Kasumi-1 (cell line): ENCODE data around the gene CYTH3.

ENCODE experiments used
- DNase-seq, 2 experiments: peaks; one replicate each; lab custom pipeline; 2025; lab: John Stamatoyannopoulos, UW

The CYTH3 gene

GRCh38 chr7:6149996-6150395 is 122.4 kb downstream of the CYTH3 start:
- DNase-seq: no peak

DNA sequence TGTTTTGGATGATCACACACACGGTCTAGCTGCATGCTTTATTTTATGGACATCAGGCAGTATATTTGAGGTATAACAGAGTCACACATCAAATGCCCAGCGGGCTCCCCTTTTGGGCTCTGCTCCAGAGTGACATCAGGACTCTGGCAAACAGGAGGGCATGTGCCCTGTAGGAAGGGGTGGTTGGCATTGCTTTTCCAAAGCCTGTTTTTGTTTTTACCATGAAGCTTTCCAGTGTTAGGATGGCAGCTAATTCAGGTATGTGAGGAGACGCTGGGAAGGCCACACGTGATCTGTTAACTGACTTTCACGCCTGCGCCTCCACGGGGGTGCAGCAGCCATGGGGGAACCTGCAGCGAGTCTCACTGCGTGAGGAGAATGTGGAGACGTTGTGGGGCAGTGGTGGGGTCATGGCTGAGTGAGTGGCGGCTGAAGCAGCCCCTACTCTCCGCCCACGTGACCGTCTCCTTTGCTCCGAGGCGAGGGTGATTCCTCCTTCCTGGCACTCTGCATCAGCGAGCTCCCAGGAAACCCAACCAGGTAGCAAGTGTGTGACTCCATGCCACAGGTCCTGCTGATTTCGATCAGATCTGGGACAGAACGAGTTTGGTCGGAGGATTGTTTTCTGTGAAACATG is 123.6 kb downstream of the CYTH3 start:
- no peak for DNase-seq

DNA sequence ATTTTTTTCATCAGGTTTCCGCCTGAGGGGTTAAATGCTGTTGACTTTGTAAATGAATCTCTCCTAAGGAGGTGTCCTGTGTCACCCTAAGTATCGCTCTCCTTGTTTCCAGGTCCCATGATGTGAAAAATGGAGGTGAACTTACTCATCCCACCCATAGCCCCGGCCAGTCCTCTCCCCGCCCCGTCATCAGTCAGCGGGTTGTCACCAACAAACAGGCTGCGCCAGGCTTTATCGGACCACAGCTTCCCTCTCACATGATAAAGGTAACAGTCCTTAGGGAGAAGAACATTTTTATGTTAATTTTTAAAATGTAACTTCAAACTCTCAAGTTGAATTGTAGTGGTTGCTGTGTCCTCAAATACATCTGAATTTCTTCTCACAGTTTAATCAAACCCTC is 124.8 kb downstream of the CYTH3 start:
- no peak for DNase-seq

- DNase-seq: no peak
Measured at GRCh38 chr7:6146666-6147065, 125.8 kb downstream of the CYTH3 start.

GRCh38 chr7:6143997-6144396 is 128.4 kb downstream of the CYTH3 start:
- no peak for DNase-seq

GRCh38 chr7:6142871-6143380 is 129.5 kb downstream of the CYTH3 start:
- no peak for DNase-seq

DNA sequence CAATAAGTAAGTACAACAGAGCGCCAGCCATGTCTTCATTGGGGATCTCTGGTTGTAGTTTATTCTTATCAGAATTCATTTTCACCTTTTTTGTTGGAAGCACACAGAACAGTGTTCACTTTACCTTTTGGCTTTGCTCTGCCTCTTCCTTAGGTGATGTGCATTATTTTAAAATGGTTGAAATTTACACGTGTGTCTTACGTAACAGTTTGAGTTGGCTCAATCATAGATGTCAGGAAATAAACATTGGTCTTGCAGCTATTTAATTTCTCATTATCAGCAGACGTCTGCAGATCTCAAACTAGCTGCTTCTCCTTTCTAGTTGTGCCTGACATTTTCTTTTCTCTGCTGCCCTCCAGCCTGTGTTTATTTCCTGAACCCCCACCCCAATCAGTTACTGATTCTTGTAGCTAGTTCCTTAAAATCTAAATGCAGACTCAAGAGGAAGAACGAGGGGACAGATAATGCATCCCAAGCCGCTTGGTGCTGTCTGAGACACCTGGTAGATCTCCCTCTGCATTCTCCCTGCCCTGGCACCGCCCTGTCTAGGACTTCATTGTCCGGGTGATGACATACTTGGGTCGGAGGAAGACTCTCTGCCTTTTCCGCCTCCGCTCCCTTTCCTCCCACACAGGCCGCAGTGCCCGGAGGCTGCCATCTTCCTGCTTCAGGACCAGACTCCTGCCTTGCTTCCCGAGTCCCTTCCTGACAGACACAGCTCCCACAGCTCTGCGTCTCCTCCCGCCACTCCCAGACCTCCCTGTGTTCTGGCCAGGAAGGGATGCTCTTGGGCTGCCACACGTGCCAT is 133.0 kb downstream of the CYTH3 start:
- peak; percentile 51 to 62 for DNase-seq

- DNase-seq: no peak
Measured at GRCh38 chr7:6136475-6136874, 135.9 kb downstream of the CYTH3 start.

GRCh38 chr7:6133249-6133648 is 139.2 kb downstream of the CYTH3 start:
- DNase-seq: no peak

GRCh38 chr7:6130007-6130587 is 142.3 kb downstream of the CYTH3 start:
- DNase-seq: no peak

GRCh38 chr7:6128205-6128604 is 144.2 kb downstream of the CYTH3 start:
- no peak for DNase-seq

- DNase-seq: no peak
Measured at GRCh38 chr7:6127110-6127490, 145.3 kb downstream of the CYTH3 start.

GRCh38 chr7:6123843-6124242 is 148.6 kb downstream of the CYTH3 start:
- no peak for DNase-seq

GRCh38 chr7:6121141-6121540 is 151.3 kb downstream of the CYTH3 start:
- no peak for DNase-seq

DNA sequence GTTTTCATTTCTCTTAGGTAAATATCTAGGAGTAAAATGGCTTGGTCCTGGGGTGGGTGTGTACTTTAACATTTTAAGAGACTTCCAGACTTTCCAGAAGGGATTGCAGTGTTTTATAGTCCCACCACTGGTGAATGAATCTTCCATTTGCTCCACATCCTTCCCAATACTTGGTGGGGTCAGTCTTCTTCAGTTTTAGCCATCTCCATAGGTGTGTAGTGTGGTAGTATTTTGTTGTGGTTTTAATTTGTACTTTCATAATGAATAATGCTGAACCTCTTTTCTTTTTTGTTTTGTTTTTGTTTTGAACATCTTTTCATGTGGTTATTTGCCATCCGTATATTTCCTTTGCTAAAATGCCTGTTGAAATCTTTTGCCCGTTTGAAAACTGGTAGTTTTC is 154.9 kb downstream of the CYTH3 start:
- no peak for DNase-seq

GRCh38 chr7:6116211-6116610 is 156.2 kb downstream of the CYTH3 start:
- DNase-seq: no peak
